ENCODE measurements around the gene TRIM9. TPM values are rescaled to one million over a fixed set of nuclear protein-coding genes. Genes with fewer than 3 reads are reported as not detected.

TRIM9 gene
- total and polyA plus RNA-seq, 2 experiments from 2014 or later = 4.4 to 6.2 TPM

DNA sequence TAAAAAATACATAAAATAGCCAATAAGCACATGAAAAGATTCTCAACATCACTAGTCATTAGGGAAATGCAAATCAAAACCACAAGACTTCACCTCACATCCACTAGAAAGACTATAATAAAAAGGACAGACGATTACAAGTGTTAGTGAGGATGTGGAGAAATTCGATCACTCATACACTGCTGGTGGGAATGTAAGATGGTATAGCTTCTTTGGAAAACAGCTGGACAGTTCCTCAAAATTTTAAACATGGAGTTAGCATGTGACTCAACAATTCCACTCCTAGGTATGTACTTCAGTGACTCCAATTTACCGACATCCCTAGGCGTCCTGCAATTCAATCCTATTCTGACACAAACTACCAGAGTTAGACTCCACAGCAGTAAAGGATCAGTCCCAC lies 13.7 kb downstream of the TRIM9 start:
- H3K4me3 ChIP-seq = no peak overlapping the region
- no peak overlapping the region for H2AFZ ChIP-seq
- no peaks in the 10 kb centered on the region for H3K36me3 ChIP-seq (ENCODE audit: insufficient read depth)
- no peak overlapping the region for H3K4me3 Mint-ChIP-seq
- no peaks in the 10 kb centered on the region; the same call in 2 of the 3 replicates for H3K4me1 Mint-ChIP-seq
- H3K4me2 ChIP-seq = no peak overlapping the region
- H3K27ac Mint-ChIP-seq = no peak overlapping the region
- TF ChIP-seq EZH2phosphoT487 (IDR thresholded peaks at IDR 0.05; ENCODE audit: unreplicated experiment) = no peak
- no peak for TF ChIP-seq JUNB (IDR thresholded peaks at IDR 0.05; ENCODE audit: unreplicated experiment)
- TF ChIP-seq, protein P1, sequence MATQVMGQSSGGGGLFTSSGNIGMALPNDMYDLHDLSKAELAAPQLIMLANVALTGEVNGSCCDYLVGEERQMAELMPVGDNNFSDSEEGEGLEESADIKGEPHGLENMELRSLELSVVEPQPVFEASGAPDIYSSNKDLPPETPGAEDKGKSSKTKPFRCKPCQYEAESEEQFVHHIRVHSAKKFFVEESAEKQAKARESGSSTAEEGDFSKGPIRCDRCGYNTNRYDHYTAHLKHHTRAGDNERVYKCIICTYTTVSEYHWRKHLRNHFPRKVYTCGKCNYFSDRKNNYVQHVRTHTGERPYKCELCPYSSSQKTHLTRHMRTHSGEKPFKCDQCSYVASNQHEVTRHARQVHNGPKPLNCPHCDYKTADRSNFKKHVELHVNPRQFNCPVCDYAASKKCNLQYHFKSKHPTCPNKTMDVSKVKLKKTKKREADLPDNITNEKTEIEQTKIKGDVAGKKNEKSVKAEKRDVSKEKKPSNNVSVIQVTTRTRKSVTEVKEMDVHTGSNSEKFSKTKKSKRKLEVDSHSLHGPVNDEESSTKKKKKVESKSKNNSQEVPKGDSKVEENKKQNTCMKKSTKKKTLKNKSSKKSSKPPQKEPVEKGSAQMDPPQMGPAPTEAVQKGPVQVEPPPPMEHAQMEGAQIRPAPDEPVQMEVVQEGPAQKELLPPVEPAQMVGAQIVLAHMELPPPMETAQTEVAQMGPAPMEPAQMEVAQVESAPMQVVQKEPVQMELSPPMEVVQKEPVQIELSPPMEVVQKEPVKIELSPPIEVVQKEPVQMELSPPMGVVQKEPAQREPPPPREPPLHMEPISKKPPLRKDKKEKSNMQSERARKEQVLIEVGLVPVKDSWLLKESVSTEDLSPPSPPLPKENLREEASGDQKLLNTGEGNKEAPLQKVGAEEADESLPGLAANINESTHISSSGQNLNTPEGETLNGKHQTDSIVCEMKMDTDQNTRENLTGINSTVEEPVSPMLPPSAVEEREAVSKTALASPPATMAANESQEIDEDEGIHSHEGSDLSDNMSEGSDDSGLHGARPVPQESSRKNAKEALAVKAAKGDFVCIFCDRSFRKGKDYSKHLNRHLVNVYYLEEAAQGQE (IDR thresholded peaks at IDR 0.05; ENCODE audit: unreplicated experiment) = no peak
- TF ChIP-seq POLR2AphosphoS5 (IDR thresholded peaks at IDR 0.05; ENCODE audit: low read depth) = no peak
- TF ChIP-seq, protein P2, sequence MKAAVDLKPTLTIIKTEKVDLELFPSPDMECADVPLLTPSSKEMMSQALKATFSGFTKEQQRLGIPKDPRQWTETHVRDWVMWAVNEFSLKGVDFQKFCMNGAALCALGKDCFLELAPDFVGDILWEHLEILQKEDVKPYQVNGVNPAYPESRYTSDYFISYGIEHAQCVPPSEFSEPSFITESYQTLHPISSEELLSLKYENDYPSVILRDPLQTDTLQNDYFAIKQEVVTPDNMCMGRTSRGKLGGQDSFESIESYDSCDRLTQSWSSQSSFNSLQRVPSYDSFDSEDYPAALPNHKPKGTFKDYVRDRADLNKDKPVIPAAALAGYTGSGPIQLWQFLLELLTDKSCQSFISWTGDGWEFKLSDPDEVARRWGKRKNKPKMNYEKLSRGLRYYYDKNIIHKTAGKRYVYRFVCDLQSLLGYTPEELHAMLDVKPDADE (IDR thresholded peaks at IDR 0.05) = no peak
- no peak for TF ChIP-seq CREB1 (CRISPR knock-in tag; IDR thresholded peaks at IDR 0.05; ENCODE audit: low read depth)
- no peak for TF ChIP-seq STAT1 (IDR thresholded peaks at IDR 0.05; ENCODE audit: unreplicated experiment)
- TF ChIP-seq NANOG (IDR thresholded peaks at IDR 0.05; ENCODE audit: borderline replicate concordance) = no peak
- TF ChIP-seq EZH2 (IDR thresholded peaks at IDR 0.05; ENCODE audit: low read depth, unreplicated experiment) = no peak
- TF ChIP-seq, protein P3, sequence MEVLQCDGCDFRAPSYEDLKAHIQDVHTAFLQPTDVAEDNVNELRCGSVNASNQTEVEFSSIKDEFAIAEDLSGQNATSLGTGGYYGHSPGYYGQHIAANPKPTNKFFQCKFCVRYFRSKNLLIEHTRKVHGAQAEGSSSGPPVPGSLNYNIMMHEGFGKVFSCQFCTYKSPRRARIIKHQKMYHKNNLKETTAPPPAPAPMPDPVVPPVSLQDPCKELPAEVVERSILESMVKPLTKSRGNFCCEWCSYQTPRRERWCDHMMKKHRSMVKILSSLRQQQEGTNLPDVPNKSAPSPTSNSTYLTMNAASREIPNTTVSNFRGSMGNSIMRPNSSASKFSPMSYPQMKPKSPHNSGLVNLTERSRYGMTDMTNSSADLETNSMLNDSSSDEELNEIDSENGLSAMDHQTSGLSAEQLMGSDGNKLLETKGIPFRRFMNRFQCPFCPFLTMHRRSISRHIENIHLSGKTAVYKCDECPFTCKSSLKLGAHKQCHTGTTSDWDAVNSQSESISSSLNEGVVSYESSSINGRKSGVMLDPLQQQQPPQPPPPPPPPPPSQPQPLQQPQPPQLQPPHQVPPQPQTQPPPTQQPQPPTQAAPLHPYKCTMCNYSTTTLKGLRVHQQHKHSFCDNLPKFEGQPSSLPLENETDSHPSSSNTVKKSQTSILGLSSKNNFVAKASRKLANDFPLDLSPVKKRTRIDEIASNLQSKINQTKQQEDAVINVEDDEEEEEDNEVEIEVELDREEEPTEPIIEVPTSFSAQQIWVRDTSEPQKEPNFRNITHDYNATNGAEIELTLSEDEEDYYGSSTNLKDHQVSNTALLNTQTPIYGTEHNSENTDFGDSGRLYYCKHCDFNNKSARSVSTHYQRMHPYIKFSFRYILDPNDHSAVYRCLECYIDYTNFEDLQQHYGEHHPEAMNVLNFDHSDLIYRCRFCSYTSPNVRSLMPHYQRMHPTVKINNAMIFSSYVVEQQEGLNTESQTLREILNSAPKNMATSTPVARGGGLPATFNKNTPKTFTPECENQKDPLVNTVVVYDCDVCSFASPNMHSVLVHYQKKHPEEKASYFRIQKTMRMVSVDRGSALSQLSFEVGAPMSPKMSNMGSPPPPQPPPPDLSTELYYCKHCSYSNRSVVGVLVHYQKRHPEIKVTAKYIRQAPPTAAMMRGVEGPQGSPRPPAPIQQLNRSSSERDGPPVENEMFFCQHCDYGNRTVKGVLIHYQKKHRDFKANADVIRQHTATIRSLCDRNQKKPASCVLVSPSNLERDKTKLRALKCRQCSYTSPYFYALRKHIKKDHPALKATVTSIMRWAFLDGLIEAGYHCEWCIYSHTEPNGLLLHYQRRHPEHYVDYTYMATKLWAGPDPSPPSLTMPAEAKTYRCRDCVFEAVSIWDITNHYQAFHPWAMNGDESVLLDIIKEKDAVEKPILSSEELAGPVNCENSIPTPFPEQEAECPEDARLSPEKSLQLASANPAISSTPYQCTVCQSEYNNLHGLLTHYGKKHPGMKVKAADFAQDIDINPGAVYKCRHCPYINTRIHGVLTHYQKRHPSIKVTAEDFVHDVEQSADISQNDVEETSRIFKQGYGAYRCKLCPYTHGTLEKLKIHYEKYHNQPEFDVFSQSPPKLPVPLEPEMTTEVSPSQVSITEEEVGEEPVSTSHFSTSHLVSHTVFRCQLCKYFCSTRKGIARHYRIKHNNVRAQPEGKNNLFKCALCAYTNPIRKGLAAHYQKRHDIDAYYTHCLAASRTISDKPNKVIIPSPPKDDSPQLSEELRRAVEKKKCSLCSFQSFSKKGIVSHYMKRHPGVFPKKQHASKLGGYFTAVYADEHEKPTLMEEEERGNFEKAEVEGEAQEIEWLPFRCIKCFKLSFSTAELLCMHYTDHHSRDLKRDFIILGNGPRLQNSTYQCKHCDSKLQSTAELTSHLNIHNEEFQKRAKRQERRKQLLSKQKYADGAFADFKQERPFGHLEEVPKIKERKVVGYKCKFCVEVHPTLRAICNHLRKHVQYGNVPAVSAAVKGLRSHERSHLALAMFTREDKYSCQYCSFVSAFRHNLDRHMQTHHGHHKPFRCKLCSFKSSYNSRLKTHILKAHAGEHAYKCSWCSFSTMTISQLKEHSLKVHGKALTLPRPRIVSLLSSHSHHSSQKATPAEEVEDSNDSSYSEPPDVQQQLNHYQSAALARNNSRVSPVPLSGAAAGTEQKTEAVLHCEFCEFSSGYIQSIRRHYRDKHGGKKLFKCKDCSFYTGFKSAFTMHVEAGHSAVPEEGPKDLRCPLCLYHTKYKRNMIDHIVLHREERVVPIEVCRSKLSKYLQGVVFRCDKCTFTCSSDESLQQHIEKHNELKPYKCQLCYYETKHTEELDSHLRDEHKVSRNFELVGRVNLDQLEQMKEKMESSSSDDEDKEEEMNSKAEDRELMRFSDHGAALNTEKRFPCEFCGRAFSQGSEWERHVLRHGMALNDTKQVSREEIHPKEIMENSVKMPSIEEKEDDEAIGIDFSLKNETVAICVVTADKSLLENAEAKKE (CRISPR knock-in tag; IDR thresholded peaks at IDR 0.05) = no peak
- TF ChIP-seq ZNF331 (CRISPR knock-in tag; IDR thresholded peaks at IDR 0.05; ENCODE audit: low read depth) = no peak
- TF ChIP-seq ZNF114 (CRISPR knock-in tag; IDR thresholded peaks at IDR 0.05) = no peak
- TF ChIP-seq, protein P4, sequence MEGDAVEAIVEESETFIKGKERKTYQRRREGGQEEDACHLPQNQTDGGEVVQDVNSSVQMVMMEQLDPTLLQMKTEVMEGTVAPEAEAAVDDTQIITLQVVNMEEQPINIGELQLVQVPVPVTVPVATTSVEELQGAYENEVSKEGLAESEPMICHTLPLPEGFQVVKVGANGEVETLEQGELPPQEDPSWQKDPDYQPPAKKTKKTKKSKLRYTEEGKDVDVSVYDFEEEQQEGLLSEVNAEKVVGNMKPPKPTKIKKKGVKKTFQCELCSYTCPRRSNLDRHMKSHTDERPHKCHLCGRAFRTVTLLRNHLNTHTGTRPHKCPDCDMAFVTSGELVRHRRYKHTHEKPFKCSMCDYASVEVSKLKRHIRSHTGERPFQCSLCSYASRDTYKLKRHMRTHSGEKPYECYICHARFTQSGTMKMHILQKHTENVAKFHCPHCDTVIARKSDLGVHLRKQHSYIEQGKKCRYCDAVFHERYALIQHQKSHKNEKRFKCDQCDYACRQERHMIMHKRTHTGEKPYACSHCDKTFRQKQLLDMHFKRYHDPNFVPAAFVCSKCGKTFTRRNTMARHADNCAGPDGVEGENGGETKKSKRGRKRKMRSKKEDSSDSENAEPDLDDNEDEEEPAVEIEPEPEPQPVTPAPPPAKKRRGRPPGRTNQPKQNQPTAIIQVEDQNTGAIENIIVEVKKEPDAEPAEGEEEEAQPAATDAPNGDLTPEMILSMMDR (conservative IDR thresholded peaks at IDR 0.05; ENCODE audit: low read depth in 2 of 2) = no peak
- H3K9me3 Mint-ChIP-seq = no peaks in the 10 kb centered on the region
- H3K4me1 ChIP-seq (ENCODE audit: insufficient read depth) = no peaks in the 10 kb centered on the region
- no peaks in the 10 kb centered on the region for H3F3A ChIP-seq (replicated peaks; ENCODE audit: low read depth)
- no peaks in the 10 kb centered on the region for H3K79me2 ChIP-seq (replicated peaks; ENCODE audit: insufficient read depth)
- H3K27me3 ChIP-seq (ENCODE audit: insufficient read depth) = no peaks in the 10 kb centered on the region
- no peaks in the 10 kb centered on the region for H4K20me1 ChIP-seq (replicated peaks; ENCODE audit: insufficient read depth)
- ATAC-seq (no peak), DNase-seq (ENCODE audit: low spot score) (no peak)
- H3K36me3 Mint-ChIP-seq (ENCODE audit: low read depth) = no peaks in the 10 kb centered on the region
- no peaks in the 10 kb centered on the region for H3K9me2 ChIP-seq (ENCODE audit: insufficient read depth)
- H3K27me3 Mint-ChIP-seq (ENCODE audit: insufficient read depth, low read depth, poor library complexity) = peaks cover 5% of the 10 kb centered on the region
- no peak overlapping the region for H3K27ac ChIP-seq (ENCODE audit: low read depth)
